KOPT-K1 (cell line): ENCODE results near the gene PDE4D.

ENCODE experiments used
- H3K27ac ChIP-seq: fragments of 200-600 bp; sonication (generic); 2 replicates; pipeline ENCODE4 v1.5.1; 2016; ENCODE audit warnings: antibody characterized with exemption, mild to moderate bottlenecking, low read depth, low read length; ENCODE audit not compliant: poor library complexity, severe bottlenecking
- H3K36me3 ChIP-seq: fragments of 200-600 bp; sonication (generic); 2 replicates; pipeline ENCODE4 v1.5.1; 2017; ENCODE audit warnings: antibody characterized with exemption, mild to moderate bottlenecking, low read length, moderate library complexity; ENCODE audit not compliant: insufficient read depth
- H3K9me3 ChIP-seq: fragments of 200-600 bp; sonication (generic); 2 replicates; pipeline ENCODE4 v1.5.1; 2017; ENCODE audit warnings: antibody characterized with exemption, low read length, mild to moderate bottlenecking; ENCODE audit not compliant: insufficient read depth, poor library complexity, severe bottlenecking

Gene PDE4D

DNA sequence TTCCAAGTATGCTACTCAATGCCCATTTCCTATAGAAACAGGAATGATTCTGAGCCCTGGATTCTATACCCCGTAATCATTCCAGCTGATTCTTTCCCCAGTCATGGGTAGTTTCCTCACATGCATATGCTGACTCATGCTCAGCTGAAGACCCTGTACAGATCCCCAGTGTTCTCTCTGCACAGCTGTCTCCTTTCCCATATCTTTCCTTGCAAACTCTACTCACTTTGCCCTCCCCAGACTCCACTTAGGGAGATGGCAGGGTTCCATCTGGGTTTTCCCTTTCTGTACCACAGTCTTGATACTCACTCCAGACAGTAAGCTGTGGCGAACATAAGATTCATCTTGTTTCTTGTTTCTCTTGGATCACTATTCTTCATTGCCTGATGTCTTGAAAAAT, 953.1 kb downstream of the PDE4D start:
- Histone ChIP-seq H3K36me3 (no peaks in the 10 kb centered on the region), H3K27ac (no peak overlapping the region), H3K9me3 (peaks cover 7% of the 10 kb centered on the region)

DNA sequence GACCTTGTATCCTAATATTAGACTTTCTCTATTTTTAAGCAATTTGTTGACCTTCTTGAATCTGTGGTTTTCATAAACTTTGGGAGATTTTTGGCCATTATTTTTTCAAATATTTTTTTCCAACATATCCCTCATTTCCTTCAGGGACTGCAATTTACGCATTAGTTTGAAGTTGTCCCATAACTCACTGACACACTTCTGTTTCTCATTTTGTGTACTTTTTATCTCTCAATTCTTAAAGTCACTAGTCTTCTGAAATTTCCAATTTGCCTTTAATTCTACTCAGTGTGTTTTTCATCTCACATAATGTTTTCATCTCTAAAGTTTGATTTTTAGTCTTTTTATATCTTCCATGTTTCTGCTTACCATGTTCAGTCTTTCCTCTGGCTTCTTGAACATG, 953.9 kb downstream of the PDE4D start:
- H3K36me3 ChIP-seq: no peaks in the 10 kb centered on the region
- no peak overlapping the region for H3K27ac ChIP-seq
- peaks cover 7% of the 10 kb centered on the region for H3K9me3 ChIP-seq

GRCh38 chr5:58938563-58939424, 954.7 kb downstream of the PDE4D start:
- Histone ChIP-seq H3K27ac (no peak overlapping the region), H3K9me3 (peaks cover 7% of the 10 kb centered on the region), H3K36me3 (no peaks in the 10 kb centered on the region)

GRCh38 chr5:58937031-58937681, 956.4 kb downstream of the PDE4D start:
- H3K36me3 ChIP-seq: no peaks in the 10 kb centered on the region
- H3K27ac ChIP-seq: no peak overlapping the region

GRCh38 chr5:58934629-58935097, 958.9 kb downstream of the PDE4D start:
- Histone ChIP-seq H3K36me3 (no peaks in the 10 kb centered on the region), H3K9me3 (no peaks in the 10 kb centered on the region), H3K27ac (no peak overlapping the region)

More at GRCh38 chr5:58937031-58937681, 956.4 kb downstream of the PDE4D start:
- H3K9me3 ChIP-seq: no peaks in the 10 kb centered on the region

- Histone ChIP-seq H3K9me3 (no peaks in the 10 kb centered on the region), H3K27ac (no peak overlapping the region), H3K36me3 (no peaks in the 10 kb centered on the region)
Observed at GRCh38 chr5:58933891-58934628, 959.5 kb downstream of the PDE4D start.

- no peaks in the 10 kb centered on the region for H3K9me3 ChIP-seq
- no peak overlapping the region for H3K27ac ChIP-seq
- no peaks in the 10 kb centered on the region for H3K36me3 ChIP-seq
Observed at GRCh38 chr5:58932057-58932612, 961.4 kb downstream of the PDE4D start.

DNA sequence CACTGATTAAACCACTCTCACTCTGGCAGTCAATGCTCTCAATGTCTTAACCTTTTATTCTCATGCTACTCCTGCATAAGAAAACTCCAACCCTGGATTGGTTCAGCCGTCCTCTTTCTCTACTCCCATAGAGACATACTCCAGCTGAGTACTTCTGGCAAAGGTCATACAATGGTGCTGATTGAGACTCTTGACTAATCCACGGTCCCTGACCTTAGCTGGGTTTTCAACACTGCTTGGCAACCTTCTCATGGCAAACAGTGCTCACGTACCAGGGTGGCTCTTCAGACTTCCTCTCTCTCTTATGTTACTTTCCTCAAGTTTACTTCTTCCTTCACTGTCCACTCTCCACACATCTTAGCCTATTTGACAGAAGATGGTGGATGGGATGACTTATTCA, 963.0 kb downstream of the PDE4D start:
- no peaks in the 10 kb centered on the region for H3K9me3 ChIP-seq
- H3K27ac ChIP-seq: no peak overlapping the region
- H3K36me3 ChIP-seq: no peaks in the 10 kb centered on the region

DNA sequence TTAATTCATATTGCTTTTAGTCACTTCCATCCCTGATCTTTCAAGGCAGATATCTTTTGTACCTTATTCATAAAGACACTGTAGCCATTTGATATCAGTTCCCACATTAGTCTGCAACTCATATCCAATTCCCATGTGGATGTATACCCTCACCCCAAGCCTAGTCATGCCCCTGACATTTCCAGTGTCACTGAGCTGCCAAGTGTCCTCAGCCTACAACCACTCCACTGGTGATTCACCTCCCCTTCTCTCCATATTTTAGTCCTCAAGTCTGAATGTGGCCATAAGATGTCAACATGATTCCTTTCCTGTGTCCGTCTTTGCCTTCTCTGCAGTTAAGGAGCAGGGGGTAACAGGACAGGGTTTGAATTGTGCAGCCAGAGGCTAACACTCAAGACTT, 963.8 kb downstream of the PDE4D start:
- Histone ChIP-seq H3K27ac (no peak overlapping the region), H3K9me3 (no peaks in the 10 kb centered on the region), H3K36me3 (no peaks in the 10 kb centered on the region)

DNA sequence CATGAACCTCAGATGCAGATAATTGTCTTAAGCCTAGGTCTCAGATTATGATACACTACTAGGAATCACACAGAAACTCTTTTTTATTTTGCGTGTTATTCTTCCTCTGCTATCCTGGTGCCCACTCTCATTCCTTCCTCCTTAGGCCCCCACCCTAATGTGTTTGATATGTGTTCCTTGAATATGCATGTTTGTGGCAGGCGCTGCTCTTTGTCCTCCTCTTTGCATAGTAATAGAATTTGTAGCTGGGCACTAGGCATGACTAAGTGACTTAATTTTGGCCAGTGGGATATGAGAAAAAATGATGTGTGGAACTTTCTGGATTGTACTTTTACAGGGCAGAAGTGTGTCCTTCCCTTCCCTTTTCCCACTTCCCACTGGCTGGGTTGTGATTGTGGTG, 965.6 kb downstream of the PDE4D start:
- no peak overlapping the region for H3K27ac ChIP-seq
- no peaks in the 10 kb centered on the region for H3K36me3 ChIP-seq
- H3K9me3 ChIP-seq: no peaks in the 10 kb centered on the region

DNA sequence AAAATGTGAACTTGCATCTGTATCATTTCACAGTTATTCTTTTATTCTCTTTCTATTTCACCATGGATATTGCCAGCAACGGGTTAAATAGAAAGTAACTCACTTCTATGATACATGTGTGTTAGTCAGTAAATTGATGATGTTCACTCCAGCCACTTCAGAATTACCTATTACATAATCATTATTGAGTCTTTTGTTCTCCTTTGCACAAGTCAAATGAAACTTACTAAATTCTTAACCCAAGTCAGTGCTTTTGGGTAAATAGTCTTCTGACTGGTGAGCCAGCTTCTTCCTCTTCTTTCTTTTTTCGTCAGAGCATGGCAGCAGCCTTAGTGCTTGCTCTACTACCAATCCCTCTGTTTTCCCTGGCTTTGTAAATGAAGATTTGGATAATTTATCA, 966.3 kb downstream of the PDE4D start:
- Histone ChIP-seq H3K36me3 (no peaks in the 10 kb centered on the region), H3K9me3 (no peaks in the 10 kb centered on the region)

GRCh38 chr5:58926541-58926935, 967.0 kb downstream of the PDE4D start:
- Histone ChIP-seq H3K27ac (no peak overlapping the region), H3K36me3 (no peaks in the 10 kb centered on the region), H3K9me3 (no peaks in the 10 kb centered on the region)

More for the DNA sequence above, 966.3 kb downstream of the PDE4D start:
- H3K27ac ChIP-seq: no peak overlapping the region

DNA sequence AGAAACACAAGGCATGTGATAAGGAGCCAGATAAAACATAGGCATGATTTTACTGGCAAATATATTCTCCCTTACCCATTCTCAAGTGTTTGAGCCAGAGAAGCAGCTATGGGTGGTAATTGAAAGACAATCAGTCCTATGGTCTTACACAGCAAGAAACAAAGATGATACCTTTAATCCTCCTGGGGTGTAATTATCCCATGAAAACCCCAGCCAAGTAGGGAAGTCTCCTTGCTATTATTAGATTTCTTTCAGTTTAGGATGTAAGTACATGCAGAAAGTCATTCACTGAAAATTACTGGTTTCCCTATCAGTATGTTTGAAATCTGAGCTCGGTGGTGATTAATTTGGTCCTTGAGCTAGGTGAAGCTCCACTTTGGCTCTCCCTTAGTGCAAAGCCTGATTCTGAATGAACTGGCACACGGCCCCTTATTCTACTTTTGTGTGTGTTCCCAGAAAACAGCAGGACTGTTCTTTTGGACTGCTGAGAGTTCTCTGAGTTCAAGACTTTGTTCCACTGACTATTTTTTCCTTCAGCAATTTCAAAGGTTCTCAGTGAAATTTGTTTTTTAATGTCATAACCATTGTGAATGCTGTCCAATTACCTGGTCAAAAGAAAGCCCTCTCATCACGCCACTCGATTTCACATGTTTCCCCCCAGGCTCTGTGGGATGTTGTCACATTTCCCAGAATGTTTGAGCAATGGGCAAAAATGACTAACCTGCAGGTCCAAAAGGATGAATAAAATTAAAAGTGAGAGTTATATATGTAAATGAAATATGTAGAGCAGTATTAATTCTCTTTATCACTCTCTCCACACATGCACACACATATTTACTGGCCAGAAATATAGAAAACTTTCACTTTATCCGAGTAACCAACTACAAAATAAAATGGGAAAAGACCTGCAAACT, 967.6 kb downstream of the PDE4D start:
- Histone ChIP-seq H3K27ac (no peak overlapping the region), H3K9me3 (no peaks in the 10 kb centered on the region), H3K36me3 (no peaks in the 10 kb centered on the region)

DNA sequence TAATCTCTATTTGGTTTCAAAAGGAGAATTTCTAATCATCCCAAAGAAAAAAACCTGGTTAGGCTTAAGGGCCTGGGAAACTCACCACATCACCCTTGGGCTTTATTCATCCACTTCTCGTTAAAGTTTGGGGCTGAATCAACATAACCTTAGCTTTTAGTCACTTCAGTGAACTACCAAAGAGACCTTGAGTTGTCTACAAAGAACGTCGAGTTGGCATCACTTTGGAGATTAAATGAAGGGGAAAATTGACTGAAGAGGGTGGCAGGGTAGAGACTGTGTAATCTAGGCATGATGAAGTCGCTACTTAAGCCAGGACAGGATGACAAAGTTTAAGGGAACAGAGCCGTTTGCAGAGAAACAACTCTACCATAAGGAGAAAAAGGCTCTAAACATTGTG, 969.2 kb downstream of the PDE4D start:
- Histone ChIP-seq H3K9me3 (no peaks in the 10 kb centered on the region), H3K36me3 (no peaks in the 10 kb centered on the region), H3K27ac (no peak overlapping the region)
